Measurements from ENCODE around the gene KDM5A. TPM values are rescaled to one million over a fixed set of nuclear protein-coding genes. Genes with fewer than 3 reads are reported as not detected.

KDM5A gene
- total and polyA plus RNA-seq, 11 donors = 4.7 to 55.6 (median 31.2) TPM

DNA sequence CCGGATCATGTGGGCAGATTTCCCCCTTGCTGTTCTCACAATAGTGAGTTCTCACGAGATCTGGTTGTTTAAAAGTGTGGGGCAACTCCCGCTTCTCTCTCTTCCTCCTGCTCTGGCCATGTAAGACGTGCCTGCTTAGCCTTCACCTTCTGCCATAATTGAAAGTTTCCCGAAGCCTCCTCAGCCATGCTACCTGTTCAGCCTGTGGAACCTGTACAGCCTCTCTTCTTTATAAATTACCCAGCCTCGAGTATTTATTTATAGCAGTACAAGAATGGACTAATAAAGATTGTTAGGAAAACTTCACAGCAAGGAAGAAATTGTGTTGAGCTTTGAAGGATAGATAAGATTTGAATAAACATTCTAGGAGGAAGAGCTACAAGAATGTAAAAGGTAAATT is 52.1 kb downstream of the KDM5A start:
- DNase-seq = no peak
- no peak for TF ChIP-seq POLR2A (IDR thresholded peaks at IDR 0.05)
- TF ChIP-seq, protein P1, sequence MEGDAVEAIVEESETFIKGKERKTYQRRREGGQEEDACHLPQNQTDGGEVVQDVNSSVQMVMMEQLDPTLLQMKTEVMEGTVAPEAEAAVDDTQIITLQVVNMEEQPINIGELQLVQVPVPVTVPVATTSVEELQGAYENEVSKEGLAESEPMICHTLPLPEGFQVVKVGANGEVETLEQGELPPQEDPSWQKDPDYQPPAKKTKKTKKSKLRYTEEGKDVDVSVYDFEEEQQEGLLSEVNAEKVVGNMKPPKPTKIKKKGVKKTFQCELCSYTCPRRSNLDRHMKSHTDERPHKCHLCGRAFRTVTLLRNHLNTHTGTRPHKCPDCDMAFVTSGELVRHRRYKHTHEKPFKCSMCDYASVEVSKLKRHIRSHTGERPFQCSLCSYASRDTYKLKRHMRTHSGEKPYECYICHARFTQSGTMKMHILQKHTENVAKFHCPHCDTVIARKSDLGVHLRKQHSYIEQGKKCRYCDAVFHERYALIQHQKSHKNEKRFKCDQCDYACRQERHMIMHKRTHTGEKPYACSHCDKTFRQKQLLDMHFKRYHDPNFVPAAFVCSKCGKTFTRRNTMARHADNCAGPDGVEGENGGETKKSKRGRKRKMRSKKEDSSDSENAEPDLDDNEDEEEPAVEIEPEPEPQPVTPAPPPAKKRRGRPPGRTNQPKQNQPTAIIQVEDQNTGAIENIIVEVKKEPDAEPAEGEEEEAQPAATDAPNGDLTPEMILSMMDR (IDR thresholded peaks at IDR 0.05) = no peak
- intact Hi-C loops (cut with DNase I) = no loop called here
- H3K4me1 ChIP-seq = peaks cover 0 to 5% (median 0%) of the 10 kb centered on the region in 12 donors
- H3K36me3 ChIP-seq = peaks cover 0 to 95% (median 74%) of the 10 kb centered on the region in 9 donors
- no peaks in the 10 kb centered on the region for H3K9me3 ChIP-seq
- no peak overlapping the region for H3K4me3 ChIP-seq
- no peaks in the 10 kb centered on the region for H3K27me3 ChIP-seq
- ATAC-seq = no peak
- H3K27ac ChIP-seq = no peak overlapping the region
- 90 to 94% (median 91%) methylated on average over 6 of the region's 6 CpGs for WGBS, 4 donors

DNA sequence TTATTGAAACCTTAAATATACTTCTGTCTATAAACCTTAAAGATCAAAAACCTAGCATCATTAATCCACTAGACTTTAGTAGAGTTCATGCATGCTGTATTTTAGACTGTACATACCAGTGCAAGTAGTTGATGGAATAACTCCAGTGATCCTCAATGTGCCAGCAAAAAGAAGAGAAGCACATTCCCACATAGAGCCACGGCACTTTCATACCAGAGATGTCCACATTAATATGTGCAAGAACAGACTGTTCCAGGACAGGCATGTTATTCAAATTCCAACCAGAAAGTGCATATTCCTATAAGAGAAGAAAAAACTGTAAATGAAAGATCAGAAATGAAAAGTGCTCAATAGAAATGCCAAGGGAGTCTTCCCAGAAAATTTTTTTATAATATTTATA is 55.0 kb downstream of the KDM5A start:
- 61 to 83% (median 73%) methylated on average over 1 of the region's 1 CpG for WGBS, 4 donors
- peaks cover 0 to 97% (median 80%) of the 10 kb centered on the region in 9 donors for H3K36me3 ChIP-seq
- TF ChIP-seq, protein P1 (IDR thresholded peaks at IDR 0.05) = no peak
- TF ChIP-seq POLR2A (IDR thresholded peaks at IDR 0.05) = no peak

DNA sequence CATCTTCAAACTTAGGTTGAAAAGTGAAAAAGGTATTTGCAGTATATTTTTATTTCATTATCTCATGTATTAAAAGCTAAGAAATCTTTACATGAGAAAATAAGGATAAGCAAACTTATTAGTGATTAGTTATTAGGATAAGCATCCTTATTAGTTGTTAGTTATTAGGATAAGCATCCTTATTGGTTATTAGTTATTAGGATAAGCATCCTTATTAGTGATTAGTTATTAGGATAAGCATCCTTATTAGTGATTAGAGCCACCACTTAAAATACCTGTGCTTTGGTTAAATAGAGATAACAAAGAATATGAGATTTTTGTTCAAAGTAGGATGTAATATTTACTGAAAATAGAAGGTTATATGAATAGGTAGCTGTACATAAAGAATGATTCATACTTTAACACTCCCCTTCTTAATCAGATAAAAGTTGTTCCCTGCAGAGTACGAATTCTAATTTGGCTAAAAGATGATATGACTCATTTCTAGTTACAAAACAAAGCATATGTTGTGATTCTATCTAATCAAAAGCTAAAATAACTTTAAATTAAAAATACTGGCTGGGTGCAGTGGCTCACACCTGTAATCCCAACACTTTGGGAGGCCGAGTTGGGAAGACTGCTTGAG is 56.4 kb downstream of the KDM5A start:
- intact Hi-C loops (cut with DNase I) = no loop called here
- H3K9me3 ChIP-seq = no peaks in the 10 kb centered on the region
- H3K27me3 ChIP-seq = no peaks in the 10 kb centered on the region
- no peak for DNase-seq
- peaks cover 0 to 5% (median 0%) of the 10 kb centered on the region in 12 donors for H3K4me1 ChIP-seq
- 86 to 89% (median 88%) methylated on average over 2 of the region's 2 CpGs for WGBS, 4 donors
- no peak overlapping the region for H3K27ac ChIP-seq
- TF ChIP-seq POLR2A (IDR thresholded peaks at IDR 0.05) = no peak
- TF ChIP-seq, protein P1 (IDR thresholded peaks at IDR 0.05) = no peak
- no peak for ATAC-seq
- peaks cover 0 to 98% (median 87%) of the 10 kb centered on the region in 9 donors for H3K36me3 ChIP-seq
- H3K4me3 ChIP-seq = no peak overlapping the region

More for the DNA sequence above, 55.0 kb downstream of the KDM5A start:
- H3K4me1 ChIP-seq = peaks cover 0 to 5% (median 0%) of the 10 kb centered on the region in 12 donors
- no peak overlapping the region for H3K27ac ChIP-seq
- H3K27me3 ChIP-seq = no peaks in the 10 kb centered on the region
- DNase-seq (no peak), ATAC-seq (no peak)
- H3K9me3 ChIP-seq = no peaks in the 10 kb centered on the region
- intact Hi-C loops (cut with DNase I) = no loop called here
- no peak overlapping the region for H3K4me3 ChIP-seq

DNA sequence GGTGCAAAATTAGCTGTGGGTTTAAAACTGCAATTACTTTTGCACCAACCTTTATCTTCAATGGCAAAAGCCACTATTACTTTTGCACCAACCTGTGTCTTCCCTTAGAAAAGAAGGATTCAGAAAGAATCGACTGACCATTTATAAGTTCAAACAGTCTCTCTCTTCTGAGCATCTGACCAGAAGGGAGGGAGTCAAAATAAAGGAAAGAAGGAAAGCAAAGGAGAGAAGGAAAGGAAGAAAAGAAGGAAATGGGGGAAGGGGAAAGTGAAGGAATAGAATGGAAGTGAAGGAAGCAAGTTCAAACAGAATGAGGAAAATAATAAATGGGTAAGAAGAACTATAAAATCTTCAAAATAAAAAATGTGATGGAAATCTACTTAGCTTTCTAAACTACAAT is 57.8 kb downstream of the KDM5A start:
- Histone ChIP-seq H3K9me3 (no peaks in the 10 kb centered on the region), H3K27ac (no peak overlapping the region), H3K4me3 (no peak overlapping the region), H3K27me3 (no peaks in the 10 kb centered on the region), H3K4me1 (peaks cover 0 to 5% (median 0%) of the 10 kb centered on the region in 12 donors), H3K36me3 (peaks cover 0 to 98% (median 92%) of the 10 kb centered on the region in 9 donors)
- intact Hi-C loops (cut with DNase I) = no loop called here
- 88 to 100% (median 92%) methylated on average over 1 of the region's 1 CpG for WGBS, 4 donors
- TF ChIP-seq, protein P1 (IDR thresholded peaks at IDR 0.05) = no peak
- TF ChIP-seq POLR2A (IDR thresholded peaks at IDR 0.05) = no peak
- ATAC-seq (no peak), DNase-seq (no peak)

All from heart left ventricle (tissue), 16 donors.